Coronary artery (tissue), 2 donors: ENCODE data around the gene MEIS1.
"Not testable (repeated sequence)": the region's sequence is repeated elsewhere in the genome, so short reads cannot be mapped to it uniquely, and the experiment has no call there.

Experiments used
- DNase-seq: peaks from one replicate; pipeline ENCODE4 v3.0.0-alpha.2; 2017; ENCODE audit warnings: low spot score
- H3K27ac ChIP-seq, 2 donors: fragments of 200-600 bp; sonication (generic); one replicate each; pipeline ENCODE4 v1.5.1; 2016 to 2019
- H3K4me3 ChIP-seq: fragments of 200-600 bp; sonication (generic); 2 replicates; pipeline ENCODE4 v1.5.1; 2016; ENCODE audit warnings: mild to moderate bottlenecking, moderate library complexity
- TF ChIP-seq, protein P1 (sequence below): fragments of 200-600 bp; sonication (generic); IDR thresholded peaks from one replicate; pipeline ENCODE4 v1.5.1; 2019; ENCODE audit warnings: antibody characterized with exemption

MEIS1 gene

DNA sequence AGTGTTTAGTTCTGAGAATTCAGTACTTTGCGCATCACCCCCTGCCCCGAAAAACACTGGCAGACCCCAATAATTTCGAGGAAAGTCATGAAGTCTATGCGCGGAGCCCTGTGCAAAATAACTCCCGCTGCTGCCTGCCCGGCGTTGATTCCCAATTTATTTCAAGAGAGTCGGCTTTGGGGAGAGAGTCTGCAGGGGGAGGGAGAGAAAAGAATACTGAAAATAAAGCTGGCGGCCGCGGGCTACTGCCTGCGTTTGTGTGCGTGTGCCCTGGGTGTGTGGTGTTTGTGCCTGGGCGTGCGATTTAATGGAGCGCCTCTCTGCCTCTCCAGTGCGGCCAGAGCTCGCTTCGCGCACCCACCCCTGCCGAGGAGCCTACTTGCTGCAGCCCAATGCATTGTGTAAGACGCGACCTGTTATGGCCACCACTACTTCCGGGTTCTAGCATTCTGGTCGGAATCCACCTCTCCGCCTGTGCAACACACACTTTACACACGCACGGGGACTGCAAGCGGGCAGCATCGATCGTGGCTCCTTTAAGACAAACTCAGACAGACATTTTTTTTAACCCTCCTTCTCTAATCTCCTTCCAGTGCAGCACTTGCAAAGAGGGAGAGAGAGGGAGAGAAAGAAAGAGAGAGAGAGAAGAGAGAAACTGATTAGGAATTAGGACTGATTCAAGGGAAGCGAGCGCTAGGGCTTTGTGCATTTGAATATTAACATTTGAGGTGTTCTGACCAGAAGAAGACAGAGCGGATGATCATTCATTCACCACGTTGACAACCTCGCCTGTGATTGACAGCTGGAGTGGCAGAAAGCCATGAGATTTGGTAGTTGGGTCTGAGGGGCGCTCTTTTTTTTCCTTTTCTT is at the start of gene MEIS1:
Gene MEIS1 (plus strand): TSS at position 447 of the 870 bp plus-strand sequence. CDS start 732 bp downstream, outside the sequence.
- Histone ChIP-seq H3K4me3 (peak within 1 kb of the TSS; percentile 95), H3K27ac (peak within 1 kb of the TSS; percentile 76 to 93)
- TF ChIP-seq, protein P1, sequence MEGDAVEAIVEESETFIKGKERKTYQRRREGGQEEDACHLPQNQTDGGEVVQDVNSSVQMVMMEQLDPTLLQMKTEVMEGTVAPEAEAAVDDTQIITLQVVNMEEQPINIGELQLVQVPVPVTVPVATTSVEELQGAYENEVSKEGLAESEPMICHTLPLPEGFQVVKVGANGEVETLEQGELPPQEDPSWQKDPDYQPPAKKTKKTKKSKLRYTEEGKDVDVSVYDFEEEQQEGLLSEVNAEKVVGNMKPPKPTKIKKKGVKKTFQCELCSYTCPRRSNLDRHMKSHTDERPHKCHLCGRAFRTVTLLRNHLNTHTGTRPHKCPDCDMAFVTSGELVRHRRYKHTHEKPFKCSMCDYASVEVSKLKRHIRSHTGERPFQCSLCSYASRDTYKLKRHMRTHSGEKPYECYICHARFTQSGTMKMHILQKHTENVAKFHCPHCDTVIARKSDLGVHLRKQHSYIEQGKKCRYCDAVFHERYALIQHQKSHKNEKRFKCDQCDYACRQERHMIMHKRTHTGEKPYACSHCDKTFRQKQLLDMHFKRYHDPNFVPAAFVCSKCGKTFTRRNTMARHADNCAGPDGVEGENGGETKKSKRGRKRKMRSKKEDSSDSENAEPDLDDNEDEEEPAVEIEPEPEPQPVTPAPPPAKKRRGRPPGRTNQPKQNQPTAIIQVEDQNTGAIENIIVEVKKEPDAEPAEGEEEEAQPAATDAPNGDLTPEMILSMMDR: no peak
- peak; percentile 95 for DNase-seq

DNA sequence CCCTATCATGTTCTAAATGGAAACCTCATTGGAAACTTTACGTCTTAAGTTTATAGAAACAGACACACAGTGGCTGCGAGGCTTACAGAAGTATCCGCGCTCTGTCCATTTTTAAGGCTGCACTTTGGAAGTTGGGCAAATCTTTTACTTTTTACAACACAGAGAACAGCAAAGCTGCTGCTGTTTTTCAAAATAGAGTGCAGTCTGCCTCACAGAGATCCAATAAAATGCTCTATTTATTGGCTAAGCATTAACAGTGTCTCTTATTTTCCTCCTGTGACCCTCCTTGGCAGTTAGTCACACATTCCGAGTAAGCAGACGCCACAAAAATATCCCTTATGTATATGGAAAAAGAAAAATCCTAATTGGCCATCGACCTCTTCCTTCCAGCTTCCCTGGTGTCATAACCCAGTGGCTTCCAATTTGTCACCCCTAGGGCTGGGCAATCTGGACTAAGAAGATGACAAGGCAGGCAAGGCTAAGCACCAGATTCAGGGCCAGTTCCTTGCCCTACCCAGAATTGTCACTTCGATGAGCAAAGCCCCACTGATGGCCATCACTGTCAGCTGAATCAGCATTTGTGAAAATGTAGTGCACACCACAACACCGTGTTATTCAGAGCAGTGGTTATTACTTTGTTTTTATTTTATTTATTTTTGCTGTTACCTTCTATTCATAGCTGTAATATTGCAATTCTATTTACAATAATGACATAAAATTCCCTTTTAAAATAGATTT is 47.7 kb upstream of the MEIS1 start:
- no peak for DNase-seq

DNA sequence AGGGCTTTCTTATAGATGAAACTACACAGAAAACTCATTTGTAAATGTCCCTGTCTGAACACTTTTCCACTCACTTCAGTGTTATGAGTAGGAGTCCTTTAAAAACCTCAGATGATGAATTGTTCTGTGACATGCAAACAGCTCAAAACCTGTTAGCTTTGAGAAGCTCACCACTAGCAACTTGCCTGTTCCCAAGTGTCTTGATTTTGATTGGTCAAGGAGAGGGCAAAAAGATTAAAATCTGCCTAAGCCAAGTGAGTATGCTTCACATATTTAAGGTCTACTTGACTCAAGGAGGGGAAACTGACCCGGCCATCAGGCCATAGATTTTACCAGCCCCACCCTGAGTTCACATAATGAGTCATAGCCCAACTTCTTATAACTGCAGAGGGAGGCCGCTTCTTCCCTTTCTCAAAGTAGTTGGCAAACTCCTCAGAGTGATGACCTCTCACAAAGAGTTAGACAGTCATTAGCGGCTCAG is 45.2 kb upstream of the MEIS1 start:
- TF ChIP-seq, protein P1: no peak
- Histone ChIP-seq H3K4me3 (no peak overlapping the region), H3K27ac (no peak overlapping the region)
- no peak for DNase-seq

More for the DNA sequence above, 47.7 kb upstream of the MEIS1 start:
- Histone ChIP-seq H3K27ac (no peak overlapping the region), H3K4me3 (no peak overlapping the region)
- TF ChIP-seq, protein P1: no peak

DNA sequence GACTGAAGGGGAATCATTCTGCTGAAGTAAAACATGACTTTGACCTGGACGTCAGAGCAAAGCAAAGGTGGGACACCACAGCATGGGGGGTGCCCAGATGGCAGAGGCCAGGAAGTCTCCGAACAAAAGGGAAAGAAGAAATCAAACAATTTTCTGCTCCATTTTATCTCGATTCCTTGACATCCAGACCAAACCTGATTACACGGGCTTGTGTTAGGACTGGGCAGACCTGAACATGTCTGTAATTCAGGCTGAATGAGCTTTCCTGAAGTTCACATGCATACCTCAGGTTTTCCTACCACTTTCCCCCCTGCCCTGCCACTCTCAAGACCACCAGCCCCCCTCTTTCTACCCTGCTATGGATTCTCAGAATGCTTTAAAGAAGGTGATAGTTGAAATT is 44.8 kb upstream of the MEIS1 start:
- no peak overlapping the region for H3K27ac ChIP-seq
- no peak for DNase-seq
- TF ChIP-seq, protein P1: no peak
- no peak overlapping the region for H3K4me3 ChIP-seq

DNA sequence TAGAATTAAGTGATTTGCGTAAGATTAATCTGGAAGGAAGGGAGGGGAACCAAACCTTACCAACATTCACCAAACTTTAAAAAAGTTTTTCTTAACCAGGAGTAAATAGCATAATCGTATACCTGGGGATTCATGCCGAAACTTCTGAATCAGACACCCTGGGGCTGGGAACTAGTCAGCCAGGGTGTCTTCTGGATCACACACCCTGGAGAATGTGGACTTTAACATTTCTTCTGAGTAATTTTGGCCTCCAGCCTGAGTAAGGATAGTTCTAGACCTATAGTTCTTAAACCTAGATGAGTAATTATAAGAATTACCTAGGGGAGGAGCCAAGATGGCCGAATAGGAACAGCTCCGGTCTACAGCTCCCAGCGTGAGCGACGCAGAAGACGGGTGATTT is 44.1 kb upstream of the MEIS1 start:
- TF ChIP-seq, protein P1: no peak

DNA sequence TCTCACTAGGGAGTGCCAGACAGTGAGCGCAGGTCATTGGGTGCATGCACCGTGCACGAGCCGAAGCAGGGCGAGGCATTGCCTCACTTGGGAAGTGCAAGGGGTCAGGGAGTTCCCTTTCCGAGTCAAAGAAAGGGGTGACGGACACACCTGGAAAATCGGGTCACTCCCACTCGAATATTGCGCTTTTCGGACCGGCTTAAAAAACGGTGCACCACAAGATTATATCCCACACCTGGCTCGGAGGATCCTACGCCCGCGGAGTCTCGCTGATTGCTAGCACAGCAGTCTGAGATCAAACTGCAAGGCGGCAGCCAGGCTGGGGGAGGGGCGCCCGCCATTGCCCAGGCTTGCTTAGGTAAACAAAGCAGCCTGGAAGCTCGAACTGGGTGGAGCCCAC is 43.7 kb upstream of the MEIS1 start:
- H3K4me3 ChIP-seq, H3K27ac ChIP-seq, DNase-seq: not testable (repeated sequence)

More for the DNA sequence above, 44.1 kb upstream of the MEIS1 start:
- Histone ChIP-seq H3K27ac (no peak overlapping the region), H3K4me3 (no peak overlapping the region)
- DNase-seq: no peak

DNA sequence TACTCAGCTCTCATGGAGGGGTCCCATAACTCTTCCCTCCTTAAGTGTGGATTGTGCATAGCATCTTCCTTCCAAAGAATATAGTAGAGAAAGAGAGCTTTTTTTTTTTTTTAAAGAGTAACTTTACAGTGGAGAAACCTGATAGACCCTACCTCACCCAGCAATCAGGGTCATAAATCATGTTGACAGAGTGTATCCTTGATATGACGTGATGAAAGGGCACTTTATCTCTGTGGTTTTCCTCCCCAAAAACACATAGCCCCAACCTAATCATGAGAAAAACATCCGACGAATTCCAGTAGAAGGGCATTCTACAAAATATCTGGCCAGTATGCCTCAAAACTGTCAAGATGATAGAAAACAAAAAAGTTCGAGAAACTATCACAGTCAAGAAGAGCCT is 29.5 kb upstream of the MEIS1 start:
- H3K27ac ChIP-seq: no peak overlapping the region
- TF ChIP-seq, protein P1: no peak
- DNase-seq: no peak
- no peak overlapping the region for H3K4me3 ChIP-seq
